OCI-LY1 (cell line): ENCODE results near the gene HSFX2.

ENCODE experiments used
- H2AFZ ChIP-seq: fragments of 200-600 bp; sonication (generic), shearing (Covaris generic); 2 replicates; pipeline ENCODE4 v1.6.0; 2014; ENCODE audit warnings: antibody characterized with exemption, mild to moderate bottlenecking, low read length
- H3F3A ChIP-seq: fragments of 200-600 bp; sonication (generic), shearing (Covaris generic); 2 replicates; pipeline ENCODE4 v1.6.0; 2014; ENCODE audit warnings: mild to moderate bottlenecking, antibody characterized with exemption, low read length, moderate library complexity; ENCODE audit not compliant: insufficient read depth
- H3K27ac ChIP-seq: fragments of 200-600 bp; sonication (generic); 2 replicates; pipeline ENCODE4 v1.5.1; 2014; ENCODE audit warnings: low read length, mixed run types, mild to moderate bottlenecking, low read depth; ENCODE audit not compliant: poor library complexity, severe bottlenecking
- H3K27me3 ChIP-seq: fragments of 200-600 bp; sonication (generic); 2 replicates; pipeline ENCODE4 v1.6.0; 2014; ENCODE audit warnings: antibody characterized with exemption, mild to moderate bottlenecking, low read length, moderate library complexity; ENCODE audit not compliant: insufficient read depth
- H3K36me3 ChIP-seq: fragments of 200-600 bp; sonication (generic); 2 replicates; pipeline ENCODE4 v1.6.1; 2014; ENCODE audit warnings: mild to moderate bottlenecking, antibody characterized with exemption, low read length, moderate library complexity, mixed read lengths; ENCODE audit not compliant: insufficient read depth
- H3K4me1 ChIP-seq: fragments of 200-600 bp; sonication (generic); 2 replicates; pipeline ENCODE4 v1.5.1; 2014; ENCODE audit warnings: mild to moderate bottlenecking, low read length, moderate library complexity; ENCODE audit not compliant: insufficient read depth, severe bottlenecking
- H3K4me2 ChIP-seq: fragments of 200-600 bp; sonication (generic), shearing (Covaris generic); 2 replicates; pipeline ENCODE4 v1.6.1; 2014; ENCODE audit warnings: low read length
- H3K4me3 ChIP-seq: fragments of 200-600 bp; sonication (generic); 2 replicates; pipeline ENCODE4 v1.5.1; 2014; ENCODE audit warnings: low read length, low read depth, mild to moderate bottlenecking, mixed read lengths; ENCODE audit not compliant: poor library complexity, severe bottlenecking
- H3K79me2 ChIP-seq: fragments of 200-600 bp; shearing (Covaris generic); 2 replicates; pipeline ENCODE4 v1.6.1; 2016; ENCODE audit warnings: mixed run types, low read length, mixed read lengths; ENCODE audit not compliant: insufficient read depth
- H3K9ac ChIP-seq: fragments of 200-600 bp; sonication (generic), shearing (Covaris generic); 2 replicates; pipeline ENCODE4 v1.6.1; 2014; ENCODE audit warnings: mild to moderate bottlenecking, low read length, mixed read lengths
- H3K9me2 ChIP-seq: fragments of 200-600 bp; sonication (generic), shearing (Covaris generic); 2 replicates; pipeline ENCODE4 v1.6.1; 2014; ENCODE audit warnings: low read depth, mild to moderate bottlenecking, low read length, mixed read lengths
- H3K9me3 ChIP-seq: fragments of 200-600 bp; shearing (Covaris generic); 2 replicates; pipeline ENCODE4 v1.6.1; 2014; ENCODE audit warnings: low read length, mixed read lengths
- H4K20me1 ChIP-seq: fragments of 200-600 bp; sonication (generic), shearing (Covaris generic); 2 replicates; pipeline ENCODE4 v1.6.0; 2016; ENCODE audit warnings: mild to moderate bottlenecking, low read length; ENCODE audit not compliant: insufficient read depth
- EZH2 ChIP-seq: fragments of 200-600 bp; sonication (generic), shearing (Covaris generic); IDR thresholded peaks from 2 replicates; pipeline ENCODE4 v1.8.0; 2017; ENCODE audit warnings: borderline replicate concordance, mixed run types, mild to moderate bottlenecking, antibody characterized with exemption, low read length, moderate library complexity, mixed read lengths
- TF ChIP-seq, protein P1 (sequence below): fragments of 200-600 bp; sonication (generic), shearing (Covaris generic); IDR thresholded peaks from 2 replicates; pipeline ENCODE4 v1.5.1; 2017; ENCODE audit warnings: mild to moderate bottlenecking, antibody characterized with exemption, low read length, moderate library complexity, mixed read lengths

Gene HSFX2

DNA sequence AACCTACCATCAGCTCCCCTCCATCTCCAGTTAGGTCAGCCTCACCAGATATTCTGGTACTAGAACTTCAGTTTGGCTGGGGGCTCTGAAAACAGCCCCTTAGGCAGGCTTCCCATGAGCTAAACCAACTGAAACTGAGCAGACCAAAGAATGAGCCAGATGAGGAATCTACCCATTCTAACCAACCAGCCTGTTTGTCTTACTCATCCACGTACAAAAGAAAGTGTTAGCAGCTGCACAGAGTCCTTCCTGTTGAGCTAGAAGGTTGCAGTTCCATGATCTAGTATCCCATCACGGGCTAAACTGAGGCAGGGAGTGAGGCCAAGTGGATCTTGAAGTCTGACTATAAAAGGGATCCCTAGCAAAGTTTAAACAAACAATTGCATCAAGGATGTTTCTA lies 25.3 kb downstream of the HSFX2 start:
- H4K20me1 ChIP-seq: no peaks in the 10 kb centered on the region
- no peaks in the 10 kb centered on the region for H3F3A ChIP-seq
- no peak for TF ChIP-seq EZH2
- TF ChIP-seq, protein P1, sequence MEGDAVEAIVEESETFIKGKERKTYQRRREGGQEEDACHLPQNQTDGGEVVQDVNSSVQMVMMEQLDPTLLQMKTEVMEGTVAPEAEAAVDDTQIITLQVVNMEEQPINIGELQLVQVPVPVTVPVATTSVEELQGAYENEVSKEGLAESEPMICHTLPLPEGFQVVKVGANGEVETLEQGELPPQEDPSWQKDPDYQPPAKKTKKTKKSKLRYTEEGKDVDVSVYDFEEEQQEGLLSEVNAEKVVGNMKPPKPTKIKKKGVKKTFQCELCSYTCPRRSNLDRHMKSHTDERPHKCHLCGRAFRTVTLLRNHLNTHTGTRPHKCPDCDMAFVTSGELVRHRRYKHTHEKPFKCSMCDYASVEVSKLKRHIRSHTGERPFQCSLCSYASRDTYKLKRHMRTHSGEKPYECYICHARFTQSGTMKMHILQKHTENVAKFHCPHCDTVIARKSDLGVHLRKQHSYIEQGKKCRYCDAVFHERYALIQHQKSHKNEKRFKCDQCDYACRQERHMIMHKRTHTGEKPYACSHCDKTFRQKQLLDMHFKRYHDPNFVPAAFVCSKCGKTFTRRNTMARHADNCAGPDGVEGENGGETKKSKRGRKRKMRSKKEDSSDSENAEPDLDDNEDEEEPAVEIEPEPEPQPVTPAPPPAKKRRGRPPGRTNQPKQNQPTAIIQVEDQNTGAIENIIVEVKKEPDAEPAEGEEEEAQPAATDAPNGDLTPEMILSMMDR: no peak
- H3K4me1 ChIP-seq: no peaks in the 10 kb centered on the region
- no peak overlapping the region for H3K27ac ChIP-seq
- no peaks in the 10 kb centered on the region for H3K9me2 ChIP-seq
- no peak overlapping the region for H2AFZ ChIP-seq
- H3K79me2 ChIP-seq: no peaks in the 10 kb centered on the region
- H3K9ac ChIP-seq: no peak overlapping the region
- H3K36me3 ChIP-seq: no peaks in the 10 kb centered on the region
- no peak overlapping the region for H3K4me2 ChIP-seq
- no peaks in the 10 kb centered on the region for H3K27me3 ChIP-seq
- no peak overlapping the region for H3K4me3 ChIP-seq
- no peaks in the 10 kb centered on the region for H3K9me3 ChIP-seq

DNA sequence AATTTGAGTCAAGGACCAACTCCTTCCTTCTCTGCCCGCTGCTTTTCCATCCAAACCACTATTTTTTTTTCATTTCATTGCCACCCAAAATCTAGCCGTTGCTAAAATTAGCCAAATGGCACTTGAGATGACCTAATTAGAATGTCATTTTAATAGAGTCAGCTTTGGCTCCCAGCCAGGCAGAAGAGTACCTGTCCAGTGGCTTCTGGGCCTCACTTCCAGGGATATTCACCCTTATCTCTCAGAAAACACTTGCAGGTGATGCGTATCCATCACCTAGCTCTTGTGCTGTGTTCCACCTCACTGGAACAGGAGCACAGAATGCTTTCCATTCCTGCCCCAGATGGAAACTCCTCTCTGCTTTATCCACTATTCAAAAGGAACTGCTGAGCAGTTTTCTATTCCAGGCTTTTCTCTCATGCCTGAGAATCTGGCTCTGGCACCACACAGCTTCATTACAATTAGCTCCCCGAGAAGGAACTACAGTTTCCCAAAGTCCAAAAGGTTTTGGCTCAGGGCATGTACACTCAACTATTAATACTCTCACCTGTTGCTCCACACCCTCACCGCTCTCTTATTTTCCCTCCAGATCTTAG lies 26.3 kb downstream of the HSFX2 start:
- H3K27ac ChIP-seq: no peak overlapping the region
- no peak overlapping the region for H3K9ac ChIP-seq
- no peak overlapping the region for H2AFZ ChIP-seq
- no peaks in the 10 kb centered on the region for H3K79me2 ChIP-seq
- no peaks in the 10 kb centered on the region for H3K9me2 ChIP-seq
- no peak overlapping the region for H3K4me2 ChIP-seq
- no peaks in the 10 kb centered on the region for H3K36me3 ChIP-seq
- no peaks in the 10 kb centered on the region for H3F3A ChIP-seq
- no peak overlapping the region for H3K4me3 ChIP-seq
- no peaks in the 10 kb centered on the region for H3K9me3 ChIP-seq
- no peaks in the 10 kb centered on the region for H3K27me3 ChIP-seq
- TF ChIP-seq EZH2: no peak
- TF ChIP-seq, protein P1: no peak
- no peaks in the 10 kb centered on the region for H4K20me1 ChIP-seq
- H3K4me1 ChIP-seq: no peaks in the 10 kb centered on the region

DNA sequence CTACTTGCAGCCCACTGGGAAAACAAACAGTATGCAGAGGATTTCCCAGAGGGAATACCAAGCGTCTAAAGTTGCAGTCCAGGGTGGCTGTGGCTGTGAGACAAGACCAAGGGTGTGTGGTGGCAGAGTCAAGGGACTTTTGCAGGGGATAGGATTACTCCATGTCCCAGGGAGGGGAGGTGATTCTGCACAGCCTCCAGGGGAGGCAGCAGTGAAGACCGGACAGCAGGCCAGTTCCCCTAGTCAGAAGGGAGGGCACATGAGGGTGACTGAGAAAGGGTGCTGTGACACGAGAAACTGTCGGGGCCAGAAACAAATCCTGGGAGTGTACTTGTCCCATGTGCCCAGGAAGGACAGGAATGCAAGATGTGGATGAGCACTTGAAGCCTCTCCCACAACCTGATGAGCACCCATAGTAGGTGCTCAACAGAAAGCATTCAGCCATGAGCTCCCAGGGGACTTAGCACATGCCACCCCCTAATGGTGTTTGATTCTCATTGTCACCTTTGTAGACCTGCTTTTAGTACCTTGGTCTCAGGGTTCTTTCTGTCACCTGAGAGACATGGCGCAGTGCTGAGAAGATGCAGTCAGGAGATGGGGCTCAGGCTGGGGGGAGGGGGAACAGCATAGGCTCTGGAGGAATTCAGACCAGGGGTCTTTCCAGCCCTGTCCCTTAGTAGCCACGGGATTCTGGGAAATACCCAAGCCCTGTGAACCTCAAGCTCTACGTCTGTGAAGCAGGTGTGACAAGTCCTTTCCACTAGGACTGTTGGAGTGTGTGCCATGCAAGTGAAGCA lies 27.3 kb downstream of the HSFX2 start:
- Histone ChIP-seq H3K9me3 (no peaks in the 10 kb centered on the region), H3K4me2 (no peak overlapping the region), H4K20me1 (no peaks in the 10 kb centered on the region), H3K27me3 (no peaks in the 10 kb centered on the region), H2AFZ (no peak overlapping the region), H3K9me2 (no peaks in the 10 kb centered on the region), H3K4me3 (no peak overlapping the region), H3K4me1 (no peaks in the 10 kb centered on the region), H3F3A (no peaks in the 10 kb centered on the region), H3K27ac (no peak overlapping the region), H3K9ac (no peak overlapping the region), H3K36me3 (no peaks in the 10 kb centered on the region), H3K79me2 (no peaks in the 10 kb centered on the region)
- TF ChIP-seq, protein P1: no peak
- no peak for TF ChIP-seq EZH2
